ELR (cell line): ENCODE measurements around the gene XIST.
"Not testable (repeated sequence)": the region's sequence is repeated elsewhere in the genome, so short reads cannot be mapped to it uniquely, and the experiment has no call there.

Experiments
- DNase-seq: peaks from one replicate; pipeline ENCODE4 v3.0.0-alpha.2; 2015; ENCODE audit warnings: low read depth

The XIST gene

GRCh38 chrX:73852467-73852866 is at the start of gene XIST:
Gene XIST, minus strand, starts transcription at chrX:73852714.
- no peak for DNase-seq

GRCh38 chrX:73898315-73898714 is 45.8 kb upstream of the XIST start:
- DNase-seq, result not testable (repeated sequence)

- DNase-seq, result not testable (repeated sequence)
These were observed 40.1 kb upstream of the XIST start for GRCh38 chrX:73892515-73893090.

GRCh38 chrX:73882260-73882659 is 29.7 kb upstream of the XIST start:
- not testable (repeated sequence) for DNase-seq

- no peak for DNase-seq
These were observed 25.2 kb upstream of the XIST start for GRCh38 chrX:73877687-73878086.

- no peak for DNase-seq
These were observed 24.4 kb upstream of the XIST start for GRCh38 chrX:73876911-73877310.

- no peak for DNase-seq
These were observed 16.4 kb upstream of the XIST start for GRCh38 chrX:73868916-73869315.

GRCh38 chrX:73867144-73867543 is 14.6 kb upstream of the XIST start:
- DNase-seq, result no peak

GRCh38 chrX:73863852-73864251 is 11.3 kb upstream of the XIST start:
- no peak for DNase-seq

- DNase-seq, result no peak
These were observed 10.8 kb upstream of the XIST start for GRCh38 chrX:73863268-73863667.

GRCh38 chrX:73859622-73860021 is 7.1 kb upstream of the XIST start:
- no peak for DNase-seq

- DNase-seq, result peak; percentile 63
These were observed 3.0 kb upstream of the XIST start for GRCh38 chrX:73855546-73855945.

GRCh38 chrX:73852022-73852421 is 492 bp downstream of the XIST start:
- no peak for DNase-seq

GRCh38 chrX:73851014-73852009 is 1.2 kb downstream of the XIST start:
- no peak for DNase-seq

- DNase-seq, result peak; percentile 38
These were observed 2.1 kb downstream of the XIST start for GRCh38 chrX:73850124-73851013.

- DNase-seq, result no peak
These were observed 3.4 kb downstream of the XIST start for GRCh38 chrX:73849073-73849472.

- DNase-seq, result no peak
These were observed 4.5 kb downstream of the XIST start for GRCh38 chrX:73847991-73848390.

- DNase-seq, result no peak
These were observed 5.4 kb downstream of the XIST start for GRCh38 chrX:73847100-73847499.

GRCh38 chrX:73842541-73843234 is 9.8 kb downstream of the XIST start:
- no peak for DNase-seq

- no peak for DNase-seq
These were observed 11.2 kb downstream of the XIST start for GRCh38 chrX:73841337-73841736.

- DNase-seq, result no peak
These were observed 12.2 kb downstream of the XIST start for GRCh38 chrX:73840120-73840924.
